ENCODE results near the gene MS4A5. TPM values are rescaled to one million over a fixed set of nuclear protein-coding genes. Genes with fewer than 3 reads are reported as not detected.

MS4A5 gene
- total RNA-seq, 2 experiments from 2014 or later = not detected

DNA sequence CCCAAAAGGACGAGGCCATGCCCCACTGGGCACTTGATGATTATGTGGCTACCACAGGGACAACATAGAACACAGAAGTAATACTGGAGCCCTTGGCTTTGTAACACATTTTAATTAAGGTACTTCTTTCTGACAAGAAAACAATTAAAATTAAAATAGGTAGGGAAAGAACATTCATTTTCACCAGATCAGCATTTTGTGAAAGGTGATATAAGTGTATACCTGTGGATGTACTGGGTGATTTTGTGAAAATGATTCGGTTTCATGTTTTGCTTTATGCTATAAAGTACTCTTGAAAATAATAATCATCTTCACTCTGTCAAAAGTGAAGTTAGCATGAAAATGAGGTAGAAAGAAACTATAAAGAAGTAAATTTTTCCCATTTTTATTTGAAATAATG is 64.1 kb downstream of the MS4A5 start:
- peaks cover 3% of the 10 kb centered on the region for H3K27me3 Mint-ChIP-seq (ENCODE audit: low read depth)
- no peaks in the 10 kb centered on the region for H3K4me1 Mint-ChIP-seq (ENCODE audit: low read depth)
- intact Hi-C loops (cut with micrococcal nuclease) = no loop called here
- CTCF ChIA-PET = no interaction called here
- no peaks in the 10 kb centered on the region for H3K36me3 Mint-ChIP-seq (ENCODE audit: low read depth)
- no peak overlapping the region for H3K4me3 Mint-ChIP-seq
- H3K27ac Mint-ChIP-seq = no peak overlapping the region
- DNase-seq = no peak
- H3K9me3 Mint-ChIP-seq = no peaks in the 10 kb centered on the region

Other genes starting within 250 kb of the MS4A5 start
- gene MS4A6A, start 246.5 kb upstream of the MS4A5 start, total RNA-seq = not detected
- gene MS4A4E, start 186.4 kb upstream of the MS4A5 start, total RNA-seq = not detected
- gene MS4A4A, start 148.9 kb upstream of the MS4A5 start, total RNA-seq = not detected
- not detected for gene MS4A6E, start 102.3 kb upstream of the MS4A5 start, total RNA-seq
- not detected for gene MS4A7, start 51.0 kb upstream of the MS4A5 start, total RNA-seq
- gene MS4A14, start 33.1 kb upstream of the MS4A5 start, total RNA-seq = not detected
- gene MS4A1, start 26.3 kb downstream of the MS4A5 start, total RNA-seq = under 1 TPM; 0.35 to 0.36 TPM
- not detected for gene MS4A12, start 63.2 kb downstream of the MS4A5 start, total RNA-seq
- not detected for gene MS4A13, start 85.8 kb downstream of the MS4A5 start, total RNA-seq

Data from activated naive CD4-positive, alpha-beta T cell treated with anti-CD3 and anti-CD28 coated beads for 36 hours (primary cell).